Common myeloid progenitor, CD34-positive (primary cell): ENCODE results near the gene AKR1C8.

Experiments used
- CTCF ChIA-PET: fragments of 350-600 bp; sonication (Branson Sonifier 250); formaldehyde crosslinking; loops from one replicate; lab custom pipeline; 2021; ENCODE audit warnings: antibody characterized with exemption; lab: Charles Lee
- POLR2A ChIA-PET: fragments of 350-600 bp; sonication (Branson Sonifier 250); formaldehyde crosslinking; loops from one replicate; lab custom pipeline; 2021; ENCODE audit warnings: antibody characterized with exemption; lab: Charles Lee
- DNase-seq, 3 donors: peaks; one replicate each; pipeline versions ENCODE4 v3.0.0 to v3.0.0-alpha.2; 2013
- H3K27ac ChIP-seq, 2 experiments: 1 replicate in 1 of 2; 2 replicates in 1 of 2; pipeline ENCODE4 v1.7.0; 2013; ENCODE audit warnings: inconsistent platforms in 2 of 2, low read length in 2 of 2, mild to moderate bottlenecking in 2 of 2, low read depth in 1 of 2, moderate library complexity in 1 of 2; ENCODE audit not compliant: severe bottlenecking in 2 of 2, insufficient read depth in 1 of 2, poor library complexity in 1 of 2
- H3K27me3 ChIP-seq, 5 experiments: replicated peaks in 2 of 5; 1 replicate in 3 of 5; 2 replicates in 2 of 5; pipeline versions ENCODE4 v1.6.1 to v1.7.0; 2013; ENCODE audit warnings: low read length in 4 of 5, mild to moderate bottlenecking in 2 of 5, moderate library complexity in 2 of 5, inconsistent platforms in 1 of 5; ENCODE audit not compliant: insufficient read depth in 5 of 5, control insufficient read depth in 4 of 5
- H3K36me3 ChIP-seq, 4 experiments: 1 replicate in 2 of 4; 2 replicates in 2 of 4; pipeline versions ENCODE4 v1.6.1 to v1.7.0; 2013; ENCODE audit warnings: low read length in 3 of 4, control low read depth in 1 of 4, mild to moderate bottlenecking in 1 of 4; ENCODE audit not compliant: control insufficient read depth in 4 of 4, insufficient read depth in 4 of 4
- H3K4me1 ChIP-seq, 4 experiments: 1 replicate in 3 of 4; 2 replicates in 1 of 4; pipeline versions ENCODE4 v1.6.1 to v1.7.1; 2013; ENCODE audit warnings: low read length in 3 of 4, mild to moderate bottlenecking in 3 of 4, control low read depth in 1 of 4, inconsistent platforms in 1 of 4, moderate library complexity in 1 of 4; ENCODE audit not compliant: control insufficient read depth in 4 of 4, insufficient read depth in 4 of 4; ENCODE audit errors: control extremely low read depth in 1 of 4
- H3K4me3 ChIP-seq, 7 experiments: 1 replicate in 4 of 7; 2 replicates in 3 of 7; pipeline versions ENCODE4 v1.5.1 to v1.7.0; 2013; ENCODE audit warnings: mild to moderate bottlenecking in 7 of 7, low read length in 6 of 7, moderate library complexity in 6 of 7, inconsistent platforms in 2 of 7, low read depth in 2 of 7, control low read depth in 1 of 7; ENCODE audit not compliant: insufficient read depth in 4 of 7, control insufficient read depth in 1 of 7; ENCODE audit errors: extremely low read depth in 1 of 7
- H3K9me3 ChIP-seq, 5 experiments: 1 replicate in 4 of 5; 2 replicates in 1 of 5; pipeline versions ENCODE4 v1.6.1 to v1.7.1; 2013; ENCODE audit warnings: low read length in 4 of 5, mild to moderate bottlenecking in 2 of 5, inconsistent platforms in 1 of 5, low read depth in 1 of 5, moderate library complexity in 1 of 5; ENCODE audit not compliant: control insufficient read depth in 4 of 5, insufficient read depth in 2 of 5; ENCODE audit errors: control extremely low read depth in 1 of 5
- WGBS: methylation state at CpG from one replicate; pipeline ENCODE4 v1.1.5; 2013; ENCODE audit not compliant: insufficient coverage; 5-methylcytosine and 5-hydroxymethylcytosine counted together

The AKR1C8 gene

DNA sequence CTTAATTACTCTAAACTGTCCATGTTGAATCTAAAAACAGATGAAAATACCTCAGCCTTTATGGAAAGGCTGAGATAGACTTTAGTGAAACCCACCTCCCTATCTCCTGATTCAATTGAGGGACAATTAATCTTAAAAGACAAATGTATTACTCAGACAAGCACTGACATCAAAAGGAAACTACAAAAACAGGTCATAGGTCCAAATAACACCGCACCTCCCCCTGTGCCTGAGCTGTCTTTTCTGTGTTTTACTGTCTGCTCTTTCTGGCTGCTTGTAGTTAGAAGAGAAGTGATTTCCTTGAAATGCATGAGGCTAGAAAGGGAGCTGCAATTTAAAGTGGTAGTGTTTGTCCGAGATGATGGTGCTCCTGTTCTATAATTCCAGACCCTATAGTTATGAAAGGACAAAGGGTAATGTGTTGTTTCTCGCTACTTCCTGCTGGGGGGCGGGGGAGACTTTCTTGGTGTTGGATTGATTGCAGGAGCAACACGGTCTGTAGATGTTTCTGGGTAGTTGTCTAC is 16.0 kb downstream of the AKR1C8 start:
- POLR2A ChIA-PET: no interaction called here
- Histone ChIP-seq H3K4me3 (no peak overlapping the region), H3K4me1 (no peaks in the 10 kb centered on the region), H3K9me3 (peaks cover 5 to 39% (median 12%) of the 10 kb centered on the region in 5 experiments), H3K36me3 (no peaks in the 10 kb centered on the region), H3K27me3 (no peaks in the 10 kb centered on the region), H3K27ac (no peak overlapping the region)
- DNase-seq: no peak
- WGBS: 87% methylated on average over 5 of the region's 5 CpGs
- CTCF ChIA-PET: no interaction called here

DNA sequence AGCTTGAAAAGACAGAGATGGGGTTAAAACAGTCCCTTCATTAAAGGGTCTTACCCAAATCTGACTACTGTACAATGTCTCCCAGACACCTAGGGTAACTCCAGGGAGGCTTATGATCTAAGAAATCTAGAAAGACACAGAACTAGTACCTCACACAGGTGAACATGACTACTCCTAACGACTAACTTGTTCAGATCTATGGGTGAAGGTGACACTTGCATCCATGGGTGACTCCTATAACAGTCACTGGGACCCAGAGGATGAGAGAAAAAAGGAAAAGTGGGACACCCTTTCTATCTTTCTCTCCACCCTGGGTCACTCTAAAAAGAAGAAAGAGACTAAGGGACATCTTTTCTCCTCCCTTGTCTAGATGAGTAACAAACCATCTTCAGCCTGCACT is 19.2 kb downstream of the AKR1C8 start:
- ChIA-PET CTCF (no interaction called here), POLR2A (no interaction called here)
- Histone ChIP-seq H3K4me1 (no peaks in the 10 kb centered on the region), H3K9me3 (peaks cover 4 to 69% (median 22%) of the 10 kb centered on the region in 5 experiments), H3K27me3 (no peaks in the 10 kb centered on the region), H3K27ac (no peak overlapping the region), H3K4me3 (no peak overlapping the region), H3K36me3 (no peaks in the 10 kb centered on the region)
- no CpG with 5 or more reads among the region's 1 CpG for WGBS
- DNase-seq: peak; percentile 32 to 58 (median 45)

DNA sequence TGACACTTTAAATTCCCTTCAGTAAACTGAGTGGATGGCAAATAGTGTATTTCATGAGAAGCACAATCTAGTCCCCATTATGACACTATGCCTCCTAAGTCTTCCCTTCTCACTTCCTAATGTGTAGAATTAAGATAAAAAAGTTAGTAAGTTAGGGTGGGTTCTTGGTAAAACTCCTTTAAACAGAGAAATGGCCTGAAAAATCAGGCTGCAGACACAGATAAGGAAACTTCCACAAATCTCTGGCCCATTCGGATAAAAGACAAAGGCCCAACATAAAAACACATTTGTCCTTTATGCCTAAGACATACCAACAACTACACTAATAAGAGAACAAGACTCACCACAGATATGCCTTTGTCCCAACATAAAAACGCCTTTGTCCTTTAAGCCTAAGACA is 21.5 kb downstream of the AKR1C8 start:
- Histone ChIP-seq H3K27ac (no peak overlapping the region), H3K4me1 (no peaks in the 10 kb centered on the region), H3K9me3 (peaks cover 4 to 71% (median 25%) of the 10 kb centered on the region in 5 experiments), H3K36me3 (no peaks in the 10 kb centered on the region), H3K27me3 (no peaks in the 10 kb centered on the region), H3K4me3 (no peak overlapping the region)
- no peak for DNase-seq
- POLR2A ChIA-PET: no interaction called here
- WGBS: 54% methylated on average over 2 of the region's 2 CpGs
- CTCF ChIA-PET: no interaction called here

DNA sequence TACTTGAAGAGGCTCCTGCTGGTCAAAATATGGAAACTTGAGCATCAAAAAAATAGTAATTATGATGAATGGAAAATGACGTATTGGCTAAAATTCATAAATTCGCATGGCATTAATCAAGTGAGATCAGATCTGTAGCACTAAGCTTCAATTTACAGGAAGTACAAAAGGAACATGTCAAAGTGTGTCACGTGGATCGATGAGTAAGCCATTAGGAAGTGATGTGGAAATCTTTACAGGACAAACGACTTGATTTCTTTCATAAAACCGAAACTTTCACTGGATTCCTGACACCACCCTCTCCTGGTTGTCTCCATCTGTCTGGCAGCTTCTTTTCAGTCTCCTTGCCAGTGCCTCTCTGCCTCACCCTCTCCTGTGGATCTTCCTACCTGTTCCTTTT is 25.8 kb downstream of the AKR1C8 start:
- no peak overlapping the region for H3K27ac ChIP-seq
- H3K27me3 ChIP-seq: no peaks in the 10 kb centered on the region
- H3K4me1 ChIP-seq: no peaks in the 10 kb centered on the region
- peaks cover 1 to 43% (median 16%) of the 10 kb centered on the region in 5 experiments for H3K9me3 ChIP-seq
- DNase-seq: no peak
- H3K36me3 ChIP-seq: no peaks in the 10 kb centered on the region
- ChIA-PET CTCF (no interaction called here), POLR2A (no interaction called here)
- WGBS: 89% methylated on average over 6 of the region's 6 CpGs
- no peak overlapping the region for H3K4me3 ChIP-seq

DNA sequence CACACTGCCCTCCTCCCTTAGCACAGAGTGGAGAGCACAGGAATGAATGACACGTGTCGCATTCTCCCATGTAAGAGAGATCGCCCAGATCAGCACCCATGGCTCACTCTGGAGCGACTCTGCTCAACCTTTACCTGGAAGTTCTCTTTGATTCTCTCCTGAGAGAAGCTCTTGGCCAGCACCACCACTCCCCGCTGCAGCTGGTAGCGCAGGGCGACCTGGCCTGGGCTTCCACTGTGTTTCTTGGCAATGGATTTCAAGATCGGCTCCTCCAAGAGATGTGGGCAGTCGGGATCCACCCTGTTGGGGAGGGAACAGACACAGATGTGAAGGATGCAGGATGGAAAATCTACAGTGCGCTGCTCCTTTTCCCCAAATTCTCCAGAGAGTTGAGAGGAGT is 27.4 kb downstream of the AKR1C8 start:
- Histone ChIP-seq H3K4me3 (no peak overlapping the region), H3K9me3 (peaks cover 1 to 29% (median 11%) of the 10 kb centered on the region in 5 experiments), H3K4me1 (no peaks in the 10 kb centered on the region), H3K36me3 (no peaks in the 10 kb centered on the region), H3K27ac (no peak overlapping the region), H3K27me3 (no peaks in the 10 kb centered on the region)
- WGBS: 84% methylated on average over 8 of the region's 10 CpGs
- CTCF ChIA-PET: no interaction called here
- DNase-seq: no peak
- POLR2A ChIA-PET: no interaction called here

DNA sequence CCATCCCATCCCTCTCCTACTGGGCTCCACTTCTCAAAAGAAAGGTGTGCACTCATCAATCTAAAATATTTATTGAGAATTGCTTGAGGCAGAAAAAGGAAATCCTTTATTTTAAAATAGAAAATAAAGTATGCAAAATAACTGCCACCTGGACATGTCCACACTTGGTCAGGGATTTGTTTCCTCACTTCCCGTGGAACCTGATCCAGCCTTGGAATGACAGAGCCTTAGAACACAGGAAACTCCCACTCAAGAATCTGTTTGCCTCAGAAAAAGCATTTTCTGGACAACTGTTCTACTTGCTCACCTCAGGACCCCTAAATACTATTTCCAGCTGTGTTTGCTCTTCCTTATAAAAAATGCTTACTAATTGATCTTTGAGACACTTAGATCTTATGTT is 29.0 kb downstream of the AKR1C8 start:
- H3K27ac ChIP-seq: no peak overlapping the region
- ChIA-PET POLR2A (no interaction called here), CTCF (no interaction called here)
- DNase-seq: no peak
- H3K27me3 ChIP-seq: no peaks in the 10 kb centered on the region
- no peak overlapping the region for H3K4me3 ChIP-seq
- H3K4me1 ChIP-seq: no peaks in the 10 kb centered on the region
- WGBS: 22% methylated on average over 1 of the region's 1 CpG
- H3K9me3 ChIP-seq: peaks cover 1 to 19% (median 6%) of the 10 kb centered on the region in 5 experiments
- H3K36me3 ChIP-seq: no peaks in the 10 kb centered on the region

DNA sequence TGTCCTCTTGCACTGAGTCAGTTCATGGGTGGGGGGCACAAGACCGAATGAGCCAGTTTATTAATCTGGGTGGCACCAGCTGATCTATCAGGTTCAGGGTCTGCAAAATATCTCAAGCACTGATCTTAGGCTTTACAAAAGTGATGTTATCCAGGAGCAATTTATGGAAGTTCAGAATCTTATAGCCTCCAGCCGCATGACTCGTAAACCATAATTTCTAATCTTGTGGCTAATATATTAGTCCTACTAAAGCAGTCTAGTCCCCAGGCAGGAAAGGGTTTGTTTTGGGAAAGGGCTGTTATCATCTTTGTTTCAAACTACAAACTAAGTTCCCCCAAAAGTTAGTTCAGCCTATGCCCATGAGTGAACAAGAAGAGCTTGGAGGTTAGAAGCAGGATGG is 33.9 kb downstream of the AKR1C8 start:
- peaks cover 2 to 8% (median 6%) of the 10 kb centered on the region in 5 experiments for H3K9me3 ChIP-seq
- no peak for DNase-seq
- no peaks in the 10 kb centered on the region for H3K36me3 ChIP-seq
- POLR2A ChIA-PET: no interaction called here
- H3K4me1 ChIP-seq: no peaks in the 10 kb centered on the region
- WGBS: 100% methylated on average over 1 of the region's 3 CpGs
- no peak overlapping the region for H3K4me3 ChIP-seq
- CTCF ChIA-PET: no interaction called here
- no peaks in the 10 kb centered on the region for H3K27me3 ChIP-seq
- H3K27ac ChIP-seq: no peak overlapping the region
